Lung (tissue), 12 donors: Measurements from ENCODE around the gene PROB1. TPM values are rescaled to one million over a fixed set of nuclear protein-coding genes. Genes with fewer than 3 reads are reported as not detected.

Experiments used
- ATAC-seq: fragments of 200-7000 bp; cut with Tn5 transposase; one replicate; pipeline ENCODE4 v1.9.1; 2020; ENCODE audit warnings: moderate number of reproducible peaks; ENCODE audit not compliant: insufficient read depth, low FRiP score
- DNase-seq, 3 donors: peaks; one replicate each; pipeline ENCODE4 v3.0.0-alpha.2; 2013 to 2017
- H3K27ac ChIP-seq, 2 donors: one replicate each; pipeline ENCODE4 v1.5.1; 2013; ENCODE audit warnings: mild to moderate bottlenecking in 2 of 2, moderate library complexity in 2 of 2, control low read depth in 1 of 2, inconsistent platforms in 1 of 2, low read depth in 1 of 2, low read length in 1 of 2
- H3K27me3 ChIP-seq, 3 donors: one replicate each; pipeline ENCODE4 v1.5.1; 2013; ENCODE audit warnings: low read length in 2 of 3; ENCODE audit not compliant: control insufficient read depth in 3 of 3, insufficient read depth in 3 of 3
- H3K36me3 ChIP-seq, 4 donors: one replicate each; pipeline ENCODE4 v1.5.1; 2013; ENCODE audit warnings: low read length in 4 of 4, mild to moderate bottlenecking in 1 of 4, moderate library complexity in 1 of 4; ENCODE audit not compliant: control insufficient read depth in 4 of 4, insufficient read depth in 4 of 4
- H3K4me1 ChIP-seq, 5 donors: one replicate each; pipeline ENCODE4 v1.5.1; 2013; ENCODE audit warnings: low read length in 5 of 5, mild to moderate bottlenecking in 2 of 5, moderate library complexity in 1 of 5; ENCODE audit not compliant: control insufficient read depth in 5 of 5, insufficient read depth in 5 of 5
- H3K4me3 ChIP-seq: one replicate; pipeline ENCODE4 v1.5.1; 2013; ENCODE audit warnings: mild to moderate bottlenecking, control low read depth, moderate library complexity
- H3K9ac ChIP-seq, 2 donors: one replicate each; pipeline ENCODE4 v1.5.1; 2013; ENCODE audit warnings: low read length in 2 of 2, control low read depth in 1 of 2; ENCODE audit not compliant: insufficient read depth in 1 of 2
- H3K9me3 ChIP-seq, 4 donors: one replicate each; pipeline ENCODE4 v1.5.1; 2013; ENCODE audit warnings: low read length in 3 of 4, mild to moderate bottlenecking in 1 of 4, moderate library complexity in 1 of 4; ENCODE audit not compliant: control insufficient read depth in 4 of 4, insufficient read depth in 3 of 4
- CTCF ChIP-seq: IDR thresholded peaks from 2 replicates; pipeline ENCODE4 v1.5.1; 2012; ENCODE audit warnings: mild to moderate bottlenecking; ENCODE audit errors: control extremely low read depth, extremely low read depth
- WGBS, 2 donors: extraction: QIAGEN DNeasy Blood & Tissue Kit; methylation state at CpG; one replicate each; pipeline ENCODE4 v1.1.7; 2013; 5-methylcytosine and 5-hydroxymethylcytosine counted together
- polyA plus RNA-seq, 2 donors: library from polyadenylated mRNA; stranded (reverse); fragments of 200-250 nt; gene quantifications; one replicate each; pipeline ENCODE4 v1.2.1, GENCODE V29; 2013
- total RNA-seq, 2 donors: library from RNA; depleted of rRNA in 1 of 2; stranded (reverse); fragments of >200 nt in 1 of 2; gene quantifications; one replicate each; pipeline ENCODE4 v1.2.1, GENCODE V29; 2014 to 2021
- donor health status: control.
- donor health status: control.
- donor health status: Bipolar disorder and iron deficiency.
- donor health status: healthy.
- donor health status: DM: yes; HTN: yes; CAD: no.

The PROB1 gene
- total and polyA plus RNA-seq, 4 donors, result 0.33 to 2.2 (median 0.72) TPM

DNA sequence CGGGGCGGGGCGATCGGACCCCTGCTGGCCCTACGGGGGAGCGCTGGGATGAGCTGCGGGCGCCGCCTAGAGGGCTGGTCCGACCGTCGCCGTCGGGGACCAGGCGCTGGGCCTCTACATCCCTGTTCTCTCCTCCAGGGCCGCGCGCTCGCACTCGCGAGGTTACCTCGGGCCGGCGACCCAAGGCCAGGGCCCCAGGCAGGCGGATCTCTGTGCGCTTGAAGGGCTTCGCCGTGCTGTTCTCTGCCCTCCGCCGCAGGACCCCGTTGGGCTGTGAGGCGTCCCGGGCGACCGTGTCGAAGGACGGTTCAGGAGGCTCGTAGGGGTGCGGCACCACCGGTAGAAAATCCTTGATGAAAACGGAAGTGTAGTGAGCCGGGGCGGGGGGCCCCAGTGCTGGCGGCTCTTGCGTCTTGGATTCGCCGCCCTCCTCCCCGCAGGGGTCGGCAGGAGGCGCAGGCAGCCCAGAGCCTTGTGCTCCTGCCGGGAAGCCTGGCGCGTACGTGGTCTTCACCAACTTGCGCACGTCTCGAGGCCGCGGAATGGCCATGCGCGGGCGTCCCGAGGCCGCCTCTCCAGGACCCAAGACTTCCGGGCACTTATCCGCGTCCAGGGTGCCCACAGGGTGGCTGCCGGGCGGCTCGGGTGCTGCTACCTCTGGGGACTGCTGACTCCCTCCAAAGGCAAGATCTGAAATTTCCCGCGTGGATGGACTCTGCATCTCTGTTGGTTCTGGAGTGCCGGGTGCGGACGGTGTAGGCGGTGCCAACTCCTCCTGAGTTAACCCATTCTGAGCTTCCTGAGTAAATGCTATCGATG is 2.0 kb downstream of the PROB1 start:
- H3K27ac ChIP-seq, result peak overlapping the region in 1 of 2 donors; percentile 93
- peaks cover 0 to 2% (median 0%) of the 10 kb centered on the region in 4 donors for H3K9me3 ChIP-seq
- H3K4me3 ChIP-seq, result peak overlapping the region; percentile 38
- no peak overlapping the region for H3K9ac ChIP-seq
- H3K27me3 ChIP-seq, result peaks cover 0 to 27% (median 17%) of the 10 kb centered on the region in 3 donors
- DNase-seq (peak; percentile 56 to 77 (median 60)), ATAC-seq (peak; percentile 39)
- WGBS, 2 donors, result 3 to 4% methylated on average over 72 to 77 of the region's 77 CpGs
- peak; percentile 26 for TF ChIP-seq CTCF
- no peaks in the 10 kb centered on the region for H3K36me3 ChIP-seq
- peaks cover 0 to 30% (median 7%) of the 10 kb centered on the region in 5 donors for H3K4me1 ChIP-seq

- DNase-seq, result no peak
- H3K36me3 ChIP-seq, result no peaks in the 10 kb centered on the region
- peaks cover 0 to 31% (median 7%) of the 10 kb centered on the region in 5 donors for H3K4me1 ChIP-seq
- H3K9me3 ChIP-seq, result peaks cover 0 to 2% (median 0%) of the 10 kb centered on the region in 4 donors
- no peak overlapping the region for H3K4me3 ChIP-seq
- H3K27me3 ChIP-seq, result peaks cover 0 to 27% (median 17%) of the 10 kb centered on the region in 3 donors
- ATAC-seq, result no peak
- no peak for TF ChIP-seq CTCF
- 12 to 16% methylated on average over 33 to 36 of the region's 36 CpGs for WGBS, 2 donors
- H3K27ac ChIP-seq, result peak overlapping the region in 1 of 2 donors; percentile 57
- no peak overlapping the region for H3K9ac ChIP-seq
Measured at GRCh38 chr5:139392324-139392677, 2.6 kb downstream of the PROB1 start.

- Histone ChIP-seq H3K27ac (peak overlapping the region in 1 of 2 donors; percentile 57), H3K36me3 (no peaks in the 10 kb centered on the region), H3K4me1 (peaks cover 0 to 31% (median 7%) of the 10 kb centered on the region in 5 donors), H3K9ac (no peak overlapping the region), H3K4me3 (no peak overlapping the region), H3K9me3 (peaks cover 0 to 2% (median 0%) of the 10 kb centered on the region in 4 donors), H3K27me3 (peaks cover 0 to 27% (median 17%) of the 10 kb centered on the region in 3 donors)
- WGBS, 2 donors, result 35 to 54% methylated on average over 33 of the region's 33 CpGs
- DNase-seq (no peak), ATAC-seq (no peak)
- TF ChIP-seq CTCF, result no peak
Measured at GRCh38 chr5:139391570-139392323, 3.2 kb downstream of the PROB1 start.
